Measurements from ENCODE around the gene KCNQ2. TPM values are rescaled to one million over a fixed set of nuclear protein-coding genes. Genes with fewer than 3 reads are reported as not detected.

Gene KCNQ2
- total RNA-seq, 1 donor from 2014 or later, result 157 TPM

GRCh38 chr20:63441136-63442099, 31.0 kb downstream of the KCNQ2 start:
- Mint-ChIP-seq H3K27ac (ENCODE audit: unreplicated experiment) (no peak overlapping the region), H3K4me3 (no peak overlapping the region), H3K4me1 (peaks cover 4% of the 10 kb centered on the region)

GRCh38 chr20:63440366-63440955, 32.0 kb downstream of the KCNQ2 start:
- no peak for DNase-seq (ENCODE audit: low read depth, low spot score)
- Mint-ChIP-seq H3K4me3 (no peak overlapping the region), H3K27me3 (ENCODE audit: low read depth) (no peaks in the 10 kb centered on the region), H3K4me1 (peaks cover 4% of the 10 kb centered on the region), H3K36me3 (ENCODE audit: low read depth) (peaks cover 5% of the 10 kb centered on the region), H3K27ac (ENCODE audit: unreplicated experiment) (no peak overlapping the region), H3K9me3 (peaks cover 6% of the 10 kb centered on the region)
- no peak for TF ChIP-seq CTCF (conservative IDR thresholded peaks at IDR 0.05)

More at GRCh38 chr20:63441136-63442099, 31.0 kb downstream of the KCNQ2 start:
- no peak for TF ChIP-seq CTCF (conservative IDR thresholded peaks at IDR 0.05)
- no peak for DNase-seq (ENCODE audit: low read depth, low spot score)
- Mint-ChIP-seq H3K27me3 (ENCODE audit: low read depth) (no peaks in the 10 kb centered on the region), H3K36me3 (ENCODE audit: low read depth) (peaks cover 5% of the 10 kb centered on the region), H3K9me3 (peaks cover 6% of the 10 kb centered on the region)

DNA sequence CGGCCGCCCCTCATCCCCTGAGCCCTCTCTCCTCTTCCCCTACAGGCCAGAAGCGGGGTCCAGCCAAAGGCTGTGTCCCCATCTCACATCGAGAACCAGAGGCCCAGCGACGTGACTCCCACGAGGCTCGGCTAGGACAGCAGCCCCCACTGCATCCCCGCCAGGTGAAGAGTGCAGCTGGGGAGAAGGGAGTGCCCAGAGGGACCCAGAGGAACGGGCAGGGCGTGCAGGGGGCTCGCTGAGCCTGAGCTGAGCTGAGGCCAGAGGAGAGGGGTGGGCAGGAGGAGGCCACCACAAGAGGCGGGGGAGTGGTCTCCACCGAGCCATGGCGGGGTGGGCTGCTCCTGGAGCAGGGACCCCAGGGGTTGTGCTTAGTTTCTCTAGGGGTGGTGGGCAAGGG, 32.6 kb downstream of the KCNQ2 start:
- no peak overlapping the region for H3K27ac Mint-ChIP-seq (ENCODE audit: unreplicated experiment)

DNA sequence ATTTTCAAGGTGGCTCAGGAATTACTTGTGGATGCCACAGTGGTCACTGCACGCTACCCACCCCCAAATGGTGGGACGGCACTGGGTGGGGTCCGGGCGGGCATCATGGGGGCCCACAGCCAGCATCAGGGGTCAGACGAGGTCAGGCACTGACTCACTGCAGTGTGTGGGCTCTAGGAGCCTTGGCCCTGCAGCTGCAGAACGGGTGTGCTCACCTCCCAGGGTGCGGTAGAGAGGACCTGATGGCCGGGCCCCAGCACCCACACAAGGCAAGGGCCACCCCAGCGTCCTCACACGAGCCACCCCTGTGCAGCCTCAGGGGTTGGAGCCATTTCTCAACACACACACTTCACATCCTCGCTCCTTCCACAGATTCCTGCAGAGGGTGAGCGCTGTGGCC, 34.3 kb downstream of the KCNQ2 start:
- Mint-ChIP-seq H3K27ac (ENCODE audit: unreplicated experiment) (no peak overlapping the region), H3K9me3 (peaks cover 4% of the 10 kb centered on the region), H3K4me1 (peaks cover 13% of the 10 kb centered on the region), H3K4me3 (no peak overlapping the region), H3K27me3 (ENCODE audit: low read depth) (no peaks in the 10 kb centered on the region), H3K36me3 (ENCODE audit: low read depth) (peaks cover 9% of the 10 kb centered on the region)
- no peak for DNase-seq (ENCODE audit: low read depth, low spot score)
- TF ChIP-seq CTCF (conservative IDR thresholded peaks at IDR 0.05), result no peak

More for the DNA sequence above, 32.6 kb downstream of the KCNQ2 start:
- H3K4me3 Mint-ChIP-seq, result no peak overlapping the region
- H3K4me1 Mint-ChIP-seq, result peaks cover 7% of the 10 kb centered on the region
- TF ChIP-seq CTCF (conservative IDR thresholded peaks at IDR 0.05), result no peak
- DNase-seq (ENCODE audit: low read depth, low spot score), result no peak
- H3K9me3 Mint-ChIP-seq, result peaks cover 6% of the 10 kb centered on the region
- H3K27me3 Mint-ChIP-seq (ENCODE audit: low read depth), result no peaks in the 10 kb centered on the region
- H3K36me3 Mint-ChIP-seq (ENCODE audit: low read depth), result peaks cover 6% of the 10 kb centered on the region

GRCh38 chr20:63435552-63435951, 36.9 kb downstream of the KCNQ2 start:
- H3K9me3 Mint-ChIP-seq, result no peaks in the 10 kb centered on the region
- H3K4me3 Mint-ChIP-seq, result no peak overlapping the region
- H3K27ac Mint-ChIP-seq (ENCODE audit: unreplicated experiment), result no peak overlapping the region
- no peaks in the 10 kb centered on the region for H3K27me3 Mint-ChIP-seq (ENCODE audit: low read depth)
- peaks cover 14% of the 10 kb centered on the region for H3K4me1 Mint-ChIP-seq
- TF ChIP-seq CTCF (conservative IDR thresholded peaks at IDR 0.05), result no peak
- H3K36me3 Mint-ChIP-seq (ENCODE audit: low read depth), result peaks cover 8% of the 10 kb centered on the region
- DNase-seq (ENCODE audit: low read depth, low spot score), result no peak
